Activated naive CD4-positive, alpha-beta T cell treated with anti-CD3 and anti-CD28 coated beads, Interleukin-2, amount 10 ng/mL, durations not matched to agents 7 days and 5 days (primary cell): ENCODE data around the gene GPR83.

Source experiments
- CTCF ChIA-PET: fragments of 350-600 bp; sonication (Branson Sonifier 250); formaldehyde crosslinking; loops from one replicate; lab custom pipeline; 2021; ENCODE audit warnings: antibody characterized with exemption; lab: Charles Lee
- DNase-seq: peaks from one replicate; pipeline ENCODE4 v3.0.0-alpha.2; 2020
- H3K27ac Mint-ChIP-seq: one replicate; pipeline ENCODE4 v1.8.0; 2021; ENCODE audit warnings: mild to moderate bottlenecking, moderate library complexity, mixed read lengths
- H3K27me3 Mint-ChIP-seq: one replicate; pipeline ENCODE4 v1.8.0; 2021; ENCODE audit warnings: mild to moderate bottlenecking, mixed read lengths
- H3K36me3 Mint-ChIP-seq: one replicate; pipeline ENCODE4 v1.8.0; 2021; ENCODE audit warnings: mixed read lengths
- H3K4me1 Mint-ChIP-seq: one replicate; pipeline ENCODE4 v1.8.0; 2021; ENCODE audit warnings: mixed read lengths
- H3K4me3 Mint-ChIP-seq: one replicate; pipeline ENCODE4 v1.8.0; 2021; ENCODE audit warnings: mild to moderate bottlenecking, moderate library complexity, mixed read lengths
- H3K9me3 Mint-ChIP-seq: one replicate; pipeline ENCODE4 v1.8.0; 2021; ENCODE audit warnings: mixed read lengths

GPR83 gene

GRCh38 chr11:94400839-94401772, at the start of gene GPR83:
GPR83 (minus strand) TSS chr11:94401419; CDS start chr11:94401247, 172 bp downstream.
- CTCF ChIA-PET, result no interaction called here
- Mint-ChIP-seq H3K4me1 (peaks cover 7% of the 10 kb centered on the region), H3K27me3 (peaks cover 68% of the 10 kb centered on the region), H3K9me3 (no peaks in the 10 kb centered on the region), H3K4me3 (peak within 1 kb of the TSS; percentile 3), H3K36me3 (peaks cover 1% of the 10 kb centered on the region), H3K27ac (no peak within 1 kb of the TSS)
- no peak for DNase-seq

DNA sequence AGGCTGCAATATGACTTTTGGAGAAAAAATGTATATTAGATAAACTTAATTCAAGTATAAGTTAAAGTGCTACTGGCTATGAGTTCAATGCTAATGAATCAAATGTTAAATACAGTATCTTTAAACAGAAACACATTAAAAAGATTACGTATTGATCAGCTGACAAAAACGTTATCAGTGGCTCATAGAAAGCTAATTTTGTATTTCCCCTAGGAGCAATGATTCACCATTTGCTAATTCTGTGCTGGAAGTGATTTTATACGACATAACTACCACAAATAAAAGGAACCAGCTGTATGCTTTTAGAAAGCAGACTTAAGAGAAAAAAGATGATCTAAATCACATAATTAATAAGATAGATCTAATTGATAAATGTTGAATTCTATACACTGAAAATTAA, 48.8 kb upstream of the GPR83 start:
- CTCF ChIA-PET, result no interaction called here
- Mint-ChIP-seq H3K27me3 (no peaks in the 10 kb centered on the region), H3K4me1 (no peaks in the 10 kb centered on the region), H3K27ac (no peak overlapping the region), H3K36me3 (peaks cover 27% of the 10 kb centered on the region), H3K4me3 (no peak overlapping the region), H3K9me3 (no peaks in the 10 kb centered on the region)
- DNase-seq, result no peak

DNA sequence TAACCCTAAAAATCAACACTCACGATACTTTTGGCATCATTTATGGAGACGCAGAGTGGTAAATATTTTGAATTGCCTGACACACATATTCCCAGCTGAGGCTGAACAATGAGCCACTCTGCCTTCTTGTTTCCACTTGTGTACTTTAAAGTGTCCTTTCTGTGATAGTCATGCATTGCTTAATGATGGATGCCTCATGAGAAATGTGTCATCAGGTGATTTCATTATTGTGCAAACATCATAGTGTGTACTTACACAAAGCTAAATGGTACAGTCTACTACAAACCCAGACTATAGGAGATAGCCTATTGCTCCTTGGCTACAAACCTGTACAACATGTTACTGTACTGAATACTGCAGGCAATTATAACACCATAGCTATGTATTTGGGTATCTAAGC, 48.2 kb upstream of the GPR83 start:
- no peak overlapping the region for H3K4me3 Mint-ChIP-seq
- H3K27ac Mint-ChIP-seq, result no peak overlapping the region
- H3K9me3 Mint-ChIP-seq, result no peaks in the 10 kb centered on the region
- no peak for DNase-seq
- no peaks in the 10 kb centered on the region for H3K4me1 Mint-ChIP-seq
- no peaks in the 10 kb centered on the region for H3K27me3 Mint-ChIP-seq
- peaks cover 26% of the 10 kb centered on the region for H3K36me3 Mint-ChIP-seq
- CTCF ChIA-PET, result no interaction called here

GRCh38 chr11:94449029-94449428, 47.8 kb upstream of the GPR83 start:
- Mint-ChIP-seq H3K9me3 (no peaks in the 10 kb centered on the region), H3K27me3 (no peaks in the 10 kb centered on the region), H3K4me3 (no peak overlapping the region), H3K4me1 (no peaks in the 10 kb centered on the region), H3K27ac (no peak overlapping the region), H3K36me3 (peaks cover 31% of the 10 kb centered on the region)
- CTCF ChIA-PET, result no interaction called here
- DNase-seq, result no peak

DNA sequence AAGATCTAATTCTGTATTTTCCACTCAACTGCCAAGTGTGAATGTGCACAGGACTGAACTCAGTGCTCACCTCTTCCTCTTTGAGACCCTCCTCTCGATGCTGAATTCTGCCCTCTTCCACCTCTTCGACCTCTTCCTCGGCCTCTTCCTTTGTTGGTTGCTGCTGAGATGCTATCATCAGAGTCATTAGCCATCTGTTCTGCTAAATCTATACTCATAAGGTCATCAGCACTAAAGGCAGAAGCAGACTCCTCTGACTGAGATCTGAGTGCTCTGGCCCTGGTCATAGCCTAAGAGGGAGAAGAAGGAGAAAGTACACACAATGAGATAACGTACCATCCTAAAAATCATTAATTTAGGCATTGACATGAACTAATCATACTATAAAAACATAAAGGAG, 45.9 kb upstream of the GPR83 start:
- Mint-ChIP-seq H3K4me1 (no peaks in the 10 kb centered on the region), H3K9me3 (no peaks in the 10 kb centered on the region), H3K27ac (no peak overlapping the region), H3K4me3 (no peak overlapping the region), H3K27me3 (no peaks in the 10 kb centered on the region), H3K36me3 (peaks cover 30% of the 10 kb centered on the region)
- no peak for DNase-seq
- CTCF ChIA-PET, result no interaction called here

DNA sequence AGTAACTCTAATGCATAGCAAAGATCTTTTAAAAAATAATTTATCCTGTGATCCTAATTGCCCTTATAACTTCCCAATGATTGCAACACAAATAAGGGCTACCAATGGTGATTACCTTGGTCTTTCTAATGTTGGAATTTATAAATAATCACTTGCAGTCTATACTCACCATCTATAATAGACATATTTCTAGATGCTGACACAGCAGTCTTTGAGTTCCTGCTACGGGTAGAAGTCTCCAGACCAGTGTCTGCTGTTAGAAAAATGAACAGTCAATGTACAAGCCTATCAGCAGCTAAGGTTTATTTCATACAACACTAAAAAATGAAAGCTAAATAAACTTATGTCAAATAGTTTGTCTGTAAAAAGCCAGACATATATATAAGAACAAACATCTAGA, 44.4 kb upstream of the GPR83 start:
- H3K4me3 Mint-ChIP-seq, result no peak overlapping the region
- no peak for DNase-seq
- no peak overlapping the region for H3K27ac Mint-ChIP-seq
- H3K27me3 Mint-ChIP-seq, result no peaks in the 10 kb centered on the region
- peaks cover 5% of the 10 kb centered on the region for H3K4me1 Mint-ChIP-seq
- H3K9me3 Mint-ChIP-seq, result no peaks in the 10 kb centered on the region
- CTCF ChIA-PET, result no interaction called here
- H3K36me3 Mint-ChIP-seq, result peaks cover 36% of the 10 kb centered on the region

DNA sequence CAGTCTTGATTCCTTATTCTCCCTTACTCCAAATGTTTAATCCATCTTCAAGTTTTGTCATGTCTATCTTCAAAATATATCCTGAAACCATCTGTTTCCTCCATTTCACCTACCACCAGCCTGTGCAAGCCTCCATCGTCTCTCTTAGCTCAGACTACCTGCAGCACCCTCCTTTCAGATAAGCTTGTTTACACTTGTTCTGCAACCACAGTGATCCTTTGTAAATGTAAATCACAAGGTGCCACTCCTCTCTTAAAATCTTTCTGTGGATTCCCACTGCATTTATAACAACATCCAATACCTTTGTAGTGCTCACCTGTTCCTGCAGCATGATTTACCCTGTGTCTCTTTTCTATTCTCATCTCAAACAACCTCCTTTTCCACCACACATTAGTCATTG, 31.8 kb upstream of the GPR83 start:
- DNase-seq, result no peak
- H3K4me1 Mint-ChIP-seq, result no peaks in the 10 kb centered on the region
- CTCF ChIA-PET, result no interaction called here
- no peaks in the 10 kb centered on the region for H3K27me3 Mint-ChIP-seq
- no peak overlapping the region for H3K4me3 Mint-ChIP-seq
- H3K27ac Mint-ChIP-seq, result no peak overlapping the region
- H3K36me3 Mint-ChIP-seq, result peaks cover 52% of the 10 kb centered on the region
- H3K9me3 Mint-ChIP-seq, result no peaks in the 10 kb centered on the region

DNA sequence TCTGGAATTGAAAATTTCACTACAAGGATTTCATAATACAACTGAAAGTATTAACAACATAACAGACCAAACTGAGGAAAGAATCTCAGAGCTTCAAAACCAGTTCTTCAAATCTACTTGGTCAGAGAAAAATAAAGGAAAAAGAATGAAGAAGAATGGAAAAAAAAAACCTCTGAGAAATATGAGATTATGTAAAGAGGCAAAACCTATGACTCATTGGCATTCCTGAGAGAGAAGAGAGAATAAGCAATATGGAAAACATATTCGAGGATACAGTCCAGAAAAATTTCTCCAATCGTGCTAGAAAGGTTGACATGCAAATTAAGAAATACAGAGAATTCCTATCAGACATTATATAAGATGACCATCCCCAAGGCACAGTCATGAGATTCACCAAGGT, 23.4 kb upstream of the GPR83 start:
- Mint-ChIP-seq H3K27ac (no peak overlapping the region), H3K4me1 (no peaks in the 10 kb centered on the region), H3K27me3 (no peaks in the 10 kb centered on the region), H3K4me3 (no peak overlapping the region), H3K9me3 (peaks cover 3% of the 10 kb centered on the region), H3K36me3 (peaks cover 51% of the 10 kb centered on the region)
- DNase-seq, result no peak
- CTCF ChIA-PET, result no interaction called here

DNA sequence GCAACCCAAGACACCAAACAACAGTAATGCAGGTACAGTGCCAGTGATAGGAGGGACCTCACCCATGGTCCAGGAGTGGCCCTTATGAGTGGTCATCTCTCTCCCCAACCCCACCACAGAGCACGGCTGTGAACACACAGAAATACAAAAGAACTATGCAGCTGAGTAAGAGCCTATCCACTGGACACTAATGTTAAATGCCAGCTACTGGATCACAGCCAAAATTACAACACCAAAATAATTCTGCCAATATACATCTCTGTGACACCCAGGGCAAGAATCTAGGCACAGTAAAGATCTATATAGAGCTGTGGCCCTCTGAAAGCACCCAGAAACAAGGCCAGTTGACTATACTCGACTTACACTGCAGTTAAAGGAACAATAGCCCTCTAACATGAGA, 22.8 kb upstream of the GPR83 start:
- Mint-ChIP-seq H3K4me3 (no peak overlapping the region), H3K27ac (no peak overlapping the region), H3K9me3 (peaks cover 3% of the 10 kb centered on the region), H3K4me1 (no peaks in the 10 kb centered on the region), H3K36me3 (peaks cover 46% of the 10 kb centered on the region), H3K27me3 (no peaks in the 10 kb centered on the region)
- DNase-seq, result no peak
- CTCF ChIA-PET, result no interaction called here

- Mint-ChIP-seq H3K4me3 (no peak overlapping the region), H3K27me3 (no peaks in the 10 kb centered on the region), H3K9me3 (peaks cover 3% of the 10 kb centered on the region), H3K36me3 (peaks cover 42% of the 10 kb centered on the region), H3K27ac (no peak overlapping the region), H3K4me1 (no peaks in the 10 kb centered on the region)
- DNase-seq, result no peak
- CTCF ChIA-PET, result no interaction called here
Observed at GRCh38 chr11:94423507-94423906, 22.3 kb upstream of the GPR83 start.

DNA sequence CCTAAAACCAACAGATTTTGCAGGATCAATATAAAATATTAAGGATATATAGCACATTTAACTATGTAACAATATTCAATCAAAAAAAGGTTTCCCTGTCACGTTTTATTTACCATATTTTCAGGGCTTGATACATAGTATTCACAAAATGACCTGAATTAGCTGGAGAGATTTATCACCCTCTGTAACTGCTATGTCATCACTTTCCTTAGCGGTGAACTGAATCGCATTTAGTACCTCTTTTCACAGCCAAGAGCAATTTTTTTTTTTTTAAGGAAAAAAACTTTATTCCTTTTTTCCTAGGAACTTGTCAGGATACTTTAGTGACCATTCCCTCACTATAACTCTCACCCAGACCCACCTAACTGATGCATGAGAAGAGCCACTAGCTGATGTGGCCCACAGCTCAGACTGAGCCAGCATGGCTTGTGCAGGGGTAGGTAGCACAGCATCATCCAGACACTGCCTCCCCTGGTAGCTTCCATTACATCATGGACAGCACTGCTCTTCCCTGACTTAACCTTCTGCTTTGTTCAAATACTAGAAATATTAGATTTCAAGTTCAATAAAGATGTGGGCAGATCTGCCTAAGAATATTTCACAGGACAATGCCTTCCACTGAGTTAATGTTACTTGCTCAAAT, 17.0 kb upstream of the GPR83 start:
- H3K36me3 Mint-ChIP-seq, result peaks cover 12% of the 10 kb centered on the region
- H3K27me3 Mint-ChIP-seq, result no peaks in the 10 kb centered on the region
- H3K27ac Mint-ChIP-seq, result no peak overlapping the region
- no peak for DNase-seq
- no peak overlapping the region for H3K4me3 Mint-ChIP-seq
- H3K9me3 Mint-ChIP-seq, result no peaks in the 10 kb centered on the region
- H3K4me1 Mint-ChIP-seq, result no peaks in the 10 kb centered on the region
- CTCF ChIA-PET, result interaction anchor here (0.6 to 0.7 kb wide), 2 partner anchors 39 to 114 kb away, joined by 3 to 4 read pairs; partner anchors contain the start of gene IZUMO1R

- Mint-ChIP-seq H3K36me3 (peaks cover 11% of the 10 kb centered on the region), H3K27me3 (no peaks in the 10 kb centered on the region), H3K4me1 (no peaks in the 10 kb centered on the region), H3K9me3 (no peaks in the 10 kb centered on the region), H3K4me3 (no peak overlapping the region), H3K27ac (no peak overlapping the region)
- CTCF ChIA-PET, result interaction anchor here (0.6 to 0.9 kb wide), 4 partner anchors 10 to 1194 kb away, joined by 3 to 4 read pairs (median 3); partner anchors contain the start of gene IZUMO1R
- no peak for DNase-seq
Observed at GRCh38 chr11:94417386-94417987, 16.3 kb upstream of the GPR83 start.

DNA sequence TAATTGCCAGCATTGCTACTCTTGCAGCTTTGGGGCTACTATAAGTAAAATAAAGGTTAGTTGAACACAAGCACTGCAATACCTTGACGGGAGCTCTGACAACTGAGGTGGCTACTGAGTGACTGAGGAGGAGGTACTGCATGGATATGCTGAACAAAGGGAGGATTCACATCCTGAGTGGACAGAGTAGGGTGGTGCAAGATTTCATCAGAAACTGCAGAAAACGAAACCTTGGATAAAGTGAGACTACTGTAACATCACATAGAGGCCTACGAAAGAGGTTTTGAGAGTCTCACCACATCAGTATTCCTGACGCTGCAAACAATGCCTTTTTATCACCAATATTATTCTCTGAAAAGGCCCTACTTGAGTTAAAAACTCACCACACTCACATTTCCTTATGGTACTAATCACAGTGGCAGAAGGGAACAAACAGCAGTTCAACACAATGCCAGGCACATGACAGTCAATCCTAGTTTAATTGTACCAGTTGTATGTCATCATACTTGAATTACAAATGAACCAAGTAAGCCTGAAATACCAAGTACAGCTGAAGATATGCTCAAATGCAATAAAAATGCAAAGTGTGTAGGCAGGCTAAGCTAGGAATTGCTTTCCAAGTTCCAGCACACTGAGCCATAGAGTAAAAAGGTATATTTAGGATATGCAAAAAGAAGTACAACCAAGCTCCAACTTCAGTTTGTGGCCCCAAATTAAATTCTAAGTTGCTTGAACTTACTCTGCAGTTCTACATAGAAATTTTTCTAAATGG, 4.0 kb upstream of the GPR83 start:
- peaks cover 36% of the 10 kb centered on the region for H3K27me3 Mint-ChIP-seq
- no peak overlapping the region for H3K4me3 Mint-ChIP-seq
- no peak for DNase-seq
- H3K4me1 Mint-ChIP-seq, result peaks cover 7% of the 10 kb centered on the region
- H3K36me3 Mint-ChIP-seq, result peaks cover 1% of the 10 kb centered on the region
- CTCF ChIA-PET, result no interaction called here
- no peak overlapping the region for H3K27ac Mint-ChIP-seq
- H3K9me3 Mint-ChIP-seq, result peaks cover 10% of the 10 kb centered on the region

- CTCF ChIA-PET, result no interaction called here
- Mint-ChIP-seq H3K4me3 (no peak overlapping the region), H3K36me3 (peaks cover 1% of the 10 kb centered on the region), H3K27ac (no peak overlapping the region), H3K9me3 (peaks cover 2% of the 10 kb centered on the region), H3K4me1 (peaks cover 7% of the 10 kb centered on the region), H3K27me3 (peaks cover 65% of the 10 kb centered on the region)
- DNase-seq, result no peak
Observed at GRCh38 chr11:94402355-94402754, 1.1 kb upstream of the GPR83 start.
